ENCODE results near the gene ZNF330.
A peak's percentile ranks its signal among the peaks of the same experiment; 100 is the strongest.
"Not testable (repeated sequence)": the region's sequence is repeated elsewhere in the genome, so short reads cannot be mapped to it uniquely, and the experiment has no call there.

ZNF330 gene

GRCh38 chr4:141220691-141221659, at the start of gene ZNF330:
ZNF330 (plus strand) TSS chr4:141220895; CDS start chr4:141222372, 1,477 bp downstream.
- peak; percentile 63 to 68 for DNase-seq (ENCODE audit: extremely low read depth in 1 of 2, low read depth in 1 of 2)

GRCh38 chr4:141174457-141174856, 46.2 kb upstream of the ZNF330 start:
- no peak for DNase-seq (ENCODE audit: extremely low read depth in 1 of 2, low read depth in 1 of 2)

- no peak for DNase-seq (ENCODE audit: extremely low read depth in 1 of 2, low read depth in 1 of 2)
Measured at GRCh38 chr4:141177171-141177570, 43.5 kb upstream of the ZNF330 start.

GRCh38 chr4:141179474-141180373, 41.0 kb upstream of the ZNF330 start:
- no peak for DNase-seq (ENCODE audit: extremely low read depth in 1 of 2, low read depth in 1 of 2)

GRCh38 chr4:141180991-141181761, 39.5 kb upstream of the ZNF330 start:
- no peak for DNase-seq (ENCODE audit: extremely low read depth in 1 of 2, low read depth in 1 of 2)

GRCh38 chr4:141183491-141183890, 37.2 kb upstream of the ZNF330 start:
- not testable (repeated sequence) for DNase-seq (ENCODE audit: extremely low read depth in 1 of 2, low read depth in 1 of 2)

- no peak for DNase-seq (ENCODE audit: extremely low read depth in 1 of 2, low read depth in 1 of 2)
Measured at GRCh38 chr4:141192564-141192963, 28.1 kb upstream of the ZNF330 start.

- DNase-seq (ENCODE audit: extremely low read depth in 1 of 2, low read depth in 1 of 2), result no peak
Measured at GRCh38 chr4:141193516-141194034, 27.1 kb upstream of the ZNF330 start.

GRCh38 chr4:141195095-141195707, 25.5 kb upstream of the ZNF330 start:
- DNase-seq (ENCODE audit: extremely low read depth in 1 of 2, low read depth in 1 of 2), result no peak

GRCh38 chr4:141196227-141196933, 24.3 kb upstream of the ZNF330 start:
- DNase-seq (ENCODE audit: extremely low read depth in 1 of 2, low read depth in 1 of 2), result no peak

- DNase-seq (ENCODE audit: extremely low read depth in 1 of 2, low read depth in 1 of 2), result no peak
Measured at GRCh38 chr4:141207961-141208360, 12.7 kb upstream of the ZNF330 start.

GRCh38 chr4:141210168-141210567, 10.5 kb upstream of the ZNF330 start:
- DNase-seq (ENCODE audit: extremely low read depth in 1 of 2, low read depth in 1 of 2), result no peak

GRCh38 chr4:141213550-141213991, 7.1 kb upstream of the ZNF330 start:
- DNase-seq (ENCODE audit: extremely low read depth in 1 of 2, low read depth in 1 of 2), result no peak

GRCh38 chr4:141215030-141215429, 5.7 kb upstream of the ZNF330 start:
- DNase-seq (ENCODE audit: extremely low read depth in 1 of 2, low read depth in 1 of 2), result no peak

GRCh38 chr4:141216002-141216761, 4.5 kb upstream of the ZNF330 start:
- no peak for DNase-seq (ENCODE audit: extremely low read depth in 1 of 2, low read depth in 1 of 2)

- DNase-seq (ENCODE audit: extremely low read depth in 1 of 2, low read depth in 1 of 2), result no peak
Measured at GRCh38 chr4:141220271-141220670, 424 bp upstream of the ZNF330 start.

- no peak for DNase-seq (ENCODE audit: extremely low read depth in 1 of 2, low read depth in 1 of 2)
Measured at GRCh38 chr4:141223418-141223817, 2.7 kb downstream of the ZNF330 start.

GRCh38 chr4:141227280-141227679, 6.6 kb downstream of the ZNF330 start:
- DNase-seq (ENCODE audit: extremely low read depth in 1 of 2, low read depth in 1 of 2), result not testable (repeated sequence)

Data from stimulated activated CD8-positive, alpha-beta memory T cell treated with anti-CD3 and anti-CD28 coated beads, Interleukin-7, amount 100 ng/mL, for 48 hours (primary cell).